OCI-LY3 (cell line): Measurements from ENCODE around the gene SCN4A.

Experiments used
- CTCF ChIP-seq: fragments of 200-600, 300-600 bp; sonication (generic); IDR thresholded peaks from 2 replicates; pipeline ENCODE4 v1.5.1; 2014; ENCODE audit warnings: antibody characterized with exemption, low read length, low read depth
- EZH2phosphoT487 ChIP-seq: fragments of 200-600 bp; shearing (Covaris generic); IDR thresholded peaks from 2 replicates; pipeline ENCODE4 v1.6.1; 2018; ENCODE audit warnings: antibody characterized with exemption, mixed run types, low read depth

- TF ChIP-seq CTCF, result no peak
- TF ChIP-seq EZH2phosphoT487, result no peak
These were observed 10.6 kb upstream of the SCN4A start for GRCh38 chr17:63983320-63983719.
